Measurements from ENCODE around the gene GPATCH1. TPM values are rescaled to one million over a fixed set of nuclear protein-coding genes. Genes with fewer than 3 reads are reported as not detected.
"Not testable (repeated sequence)": the region's sequence is repeated elsewhere in the genome, so short reads cannot be mapped to it uniquely, and the experiment has no call there.

Gene GPATCH1
- total RNA-seq, 4 donors from 2014 or later = 5.4 to 8.9 (median 7.3) TPM

GRCh38 chr19:33152176-33152575 lies 71.2 kb downstream of the GPATCH1 start:
- Histone ChIP-seq H3K27me3 (no peaks in the 10 kb centered on the region), H3K9me3 (no peaks in the 10 kb centered on the region), H3K4me3 (no peak overlapping the region), H3K4me1 (no peaks in the 10 kb centered on the region), H3K27ac (replicated peaks in 1 of 4) (no peak overlapping the region), H3K36me3 (no peaks in the 10 kb centered on the region)
- TF ChIP-seq CTCF (IDR thresholded peaks at IDR 0.05) = no peak
- TF ChIP-seq POLR2AphosphoS5 (IDR thresholded peaks at IDR 0.05) = no peak
- no peak for TF ChIP-seq EP300 (IDR thresholded peaks at IDR 0.05)
- no peak for TF ChIP-seq POLR2A (IDR thresholded peaks at IDR 0.05; ENCODE audit: low read depth)
- intact Hi-C loops (cut with DNase I) = no loop called here
- no peak for DNase-seq (ENCODE audit: extremely low spot score)
- WGBS = 81% methylated on average over 2 of the region's 2 CpGs

GRCh38 chr19:33152625-33153024 lies 71.6 kb downstream of the GPATCH1 start:
- intact Hi-C loops (cut with DNase I); H3K9me3 ChIP-seq; H3K4me1 ChIP-seq; H3K27me3 ChIP-seq; DNase-seq (ENCODE audit: extremely low spot score); H3K4me3 ChIP-seq; H3K27ac ChIP-seq (replicated peaks in 1 of 4); H3K36me3 ChIP-seq: not testable (repeated sequence)
- 77% methylated on average over 4 of the region's 4 CpGs for WGBS

- intact Hi-C loops (cut with DNase I); H3K9me3 ChIP-seq; H3K27me3 ChIP-seq; H3K4me3 ChIP-seq; H3K27ac ChIP-seq (replicated peaks in 1 of 4); H3K4me1 ChIP-seq; DNase-seq (ENCODE audit: extremely low spot score); H3K36me3 ChIP-seq: not testable (repeated sequence)
- 82% methylated on average over 6 of the region's 6 CpGs for WGBS
Measured at GRCh38 chr19:33154313-33154712, 73.3 kb downstream of the GPATCH1 start.

- no peaks in the 10 kb centered on the region for H3K9me3 ChIP-seq
- DNase-seq (ENCODE audit: extremely low spot score) = no peak
- no peak overlapping the region for H3K4me3 ChIP-seq
- WGBS = 84% methylated on average over 5 of the region's 5 CpGs
- H3K4me1 ChIP-seq = no peaks in the 10 kb centered on the region
- no peaks in the 10 kb centered on the region for H3K27me3 ChIP-seq
- intact Hi-C loops (cut with DNase I) = no loop called here
- no peak overlapping the region for H3K27ac ChIP-seq (replicated peaks in 1 of 4)
- no peak for TF ChIP-seq EP300 (IDR thresholded peaks at IDR 0.05)
- no peak for TF ChIP-seq CTCF (IDR thresholded peaks at IDR 0.05)
- no peak for TF ChIP-seq POLR2A (IDR thresholded peaks at IDR 0.05; ENCODE audit: low read depth)
- TF ChIP-seq POLR2AphosphoS5 (IDR thresholded peaks at IDR 0.05) = no peak
- H3K36me3 ChIP-seq = no peaks in the 10 kb centered on the region
Measured at GRCh38 chr19:33156334-33156733, 75.4 kb downstream of the GPATCH1 start.

- Histone ChIP-seq H3K36me3 (no peaks in the 10 kb centered on the region), H3K4me1 (no peaks in the 10 kb centered on the region), H3K4me3 (no peak overlapping the region), H3K27ac (replicated peaks in 1 of 4) (no peak overlapping the region), H3K27me3 (no peaks in the 10 kb centered on the region), H3K9me3 (no peaks in the 10 kb centered on the region)
- no peak for DNase-seq (ENCODE audit: extremely low spot score)
- TF ChIP-seq CTCF (IDR thresholded peaks at IDR 0.05) = no peak
- no peak for TF ChIP-seq POLR2A (IDR thresholded peaks at IDR 0.05; ENCODE audit: low read depth)
- no peak for TF ChIP-seq EP300 (IDR thresholded peaks at IDR 0.05)
- no peak for TF ChIP-seq POLR2AphosphoS5 (IDR thresholded peaks at IDR 0.05)
- 89% methylated on average over 3 of the region's 3 CpGs for WGBS
- intact Hi-C loops (cut with DNase I) = no loop called here
Measured at GRCh38 chr19:33157906-33158305, 76.9 kb downstream of the GPATCH1 start.

- H3K27ac ChIP-seq (replicated peaks in 1 of 4) = no peak overlapping the region
- no peaks in the 10 kb centered on the region for H3K9me3 ChIP-seq
- H3K4me3 ChIP-seq = no peak overlapping the region
- no peak for DNase-seq (ENCODE audit: extremely low spot score)
- H3K36me3 ChIP-seq = no peaks in the 10 kb centered on the region
- TF ChIP-seq POLR2AphosphoS5 (IDR thresholded peaks at IDR 0.05) = no peak
- no peak for TF ChIP-seq POLR2A (IDR thresholded peaks at IDR 0.05; ENCODE audit: low read depth)
- TF ChIP-seq CTCF (IDR thresholded peaks at IDR 0.05) = no peak
- TF ChIP-seq EP300 (IDR thresholded peaks at IDR 0.05) = no peak
- H3K4me1 ChIP-seq = no peaks in the 10 kb centered on the region
- intact Hi-C loops (cut with DNase I) = no loop called here
- H3K27me3 ChIP-seq = no peaks in the 10 kb centered on the region
- WGBS = 88% methylated on average over 6 of the region's 6 CpGs
Measured at GRCh38 chr19:33158365-33158764, 77.4 kb downstream of the GPATCH1 start.
